HepG2 (cell line): ENCODE data around the gene SDC4. TPM values are rescaled to one million over a fixed set of nuclear protein-coding genes. Genes with fewer than 3 reads are reported as not detected.

Experiments
- GATA4 ChIP-seq: sonication (generic); IDR thresholded peaks from 2 replicates; pipeline ENCODE4 v1.6.1; 2016; ENCODE audit warnings: antibody characterized with exemption, low read depth, borderline replicate concordance
- GATAD2A ChIP-seq: IDR thresholded peaks from 2 replicates; pipeline ENCODE4 v1.6.1; 2016
- GFI1 ChIP-seq: sonication (generic); formaldehyde crosslinking; IDR thresholded peaks from 2 replicates; pipeline ENCODE4 v1.5.0; 2020; ENCODE audit warnings: missing genetic modification reagents, mild to moderate bottlenecking, borderline replicate concordance
- HIC2 ChIP-seq: sonication (generic); formaldehyde crosslinking; IDR thresholded peaks from 2 replicates; pipeline ENCODE4 v1.9.0; 2022; ENCODE audit warnings: low read depth, missing genetic modification reagents
- JUNB ChIP-seq: sonication (generic); formaldehyde crosslinking; IDR thresholded peaks from 2 replicates; pipeline ENCODE4 v1.8.0; 2022; ENCODE audit warnings: missing genetic modification reagents, mild to moderate bottlenecking, borderline replicate concordance
- KDM6A ChIP-seq: IDR thresholded peaks from 2 replicates; pipeline ENCODE4 v1.6.1; 2016; ENCODE audit warnings: low read depth
- MNT ChIP-seq: fragments of 450-650 bp; IDR thresholded peaks from 2 replicates; pipeline ENCODE4 v1.6.1; 2016
- MZF1 ChIP-seq: sonication (generic); formaldehyde crosslinking; IDR thresholded peaks from 2 replicates; pipeline ENCODE4 v1.8.1; 2023; ENCODE audit warnings: mild to moderate bottlenecking, missing genetic modification reagents, borderline replicate concordance
- NBN ChIP-seq: fragments of 450-650 bp; conservative IDR thresholded peaks from 2 replicates; pipeline ENCODE4 v1.6.1; 2017
- NCOA5 ChIP-seq: sonication (generic); formaldehyde crosslinking; IDR thresholded peaks from 2 replicates; pipeline ENCODE4 v1.4.0; 2020; ENCODE audit warnings: missing genetic modification reagents
- NR1H2 ChIP-seq: sonication (generic); formaldehyde crosslinking; IDR thresholded peaks from 2 replicates; pipeline ENCODE4 v1.8.1; 2022; ENCODE audit warnings: low read depth, missing genetic modification reagents, borderline replicate concordance
- NR2F1 ChIP-seq, 2 experiments: fragments of 450-650 bp in 1 of 2; formaldehyde crosslinking in 1 of 2; IDR thresholded peaks; 2 replicates each; pipeline versions ENCODE4 v1.5.0 to v1.6.1; 2016 to 2020; ENCODE audit warnings: mild to moderate bottlenecking in 1 of 2, missing compliant biosample characterization in 1 of 2, missing genetic modification reagents in 1 of 2, moderate library complexity in 1 of 2
- PHF5A ChIP-seq: IDR thresholded peaks from one replicate; pipeline ENCODE4 v1.6.1; 2018; ENCODE audit warnings: low read depth, missing genetic modification reagents; ENCODE audit not compliant: unreplicated experiment
- PITX1 ChIP-seq: sonication (generic); formaldehyde crosslinking; IDR thresholded peaks from 2 replicates; pipeline ENCODE4 v1.5.1; 2020; ENCODE audit warnings: mild to moderate bottlenecking, missing genetic modification reagents
- RFX1 ChIP-seq: fragments of 450-650 bp; IDR thresholded peaks from 2 replicates; pipeline ENCODE4 v1.6.1; 2017
- THAP7 ChIP-seq: sonication (generic); formaldehyde crosslinking; IDR thresholded peaks from 2 replicates; pipeline ENCODE4 v1.8.1; 2023; ENCODE audit warnings: mild to moderate bottlenecking, missing genetic modification reagents
- ZFP62 ChIP-seq: sonication (generic); formaldehyde crosslinking; IDR thresholded peaks from 2 replicates; pipeline ENCODE4 v1.4.0; 2020; ENCODE audit warnings: missing genetic modification reagents
- ZFP90 ChIP-seq: sonication (generic); formaldehyde crosslinking; IDR thresholded peaks from 2 replicates; pipeline ENCODE4 v1.8.0; 2022; ENCODE audit warnings: missing genetic modification reagents, mild to moderate bottlenecking, inconsistent platforms, borderline replicate concordance
- ZFP91 ChIP-seq: sonication (generic); formaldehyde crosslinking; IDR thresholded peaks from 2 replicates; pipeline ENCODE4 v1.9.0; 2022; ENCODE audit warnings: missing genetic modification reagents, mild to moderate bottlenecking, borderline replicate concordance
- ZKSCAN1 ChIP-seq: fragments of 150-350 bp; IDR thresholded peaks from 2 replicates; pipeline ENCODE4 v1.6.1; 2014; ENCODE audit warnings: low read length
- ZNF207 ChIP-seq: fragments of 450-650 bp; IDR thresholded peaks from 2 replicates; pipeline ENCODE4 v1.6.1; 2016; ENCODE audit warnings: antibody characterized with exemption, borderline replicate concordance
- ZNF678 ChIP-seq: sonication (generic); formaldehyde crosslinking; IDR thresholded peaks from 2 replicates; pipeline ENCODE4 v1.4.0; 2020; ENCODE audit warnings: mild to moderate bottlenecking, missing genetic modification reagents
- ZNF749 ChIP-seq: sonication (generic); formaldehyde crosslinking; IDR thresholded peaks from 2 replicates; pipeline ENCODE4 v1.8.0; 2022; ENCODE audit warnings: mild to moderate bottlenecking, missing genetic modification reagents, moderate library complexity, borderline replicate concordance
- ZSCAN25 ChIP-seq: sonication (generic); formaldehyde crosslinking; IDR thresholded peaks from 2 replicates; pipeline ENCODE4 v1.8.0; 2022; ENCODE audit warnings: mild to moderate bottlenecking, missing genetic modification reagents
- polyA plus RNA-seq, 8 experiments: library from polyadenylated mRNA; depleted of rRNA in 3 of 8; stranded (reverse) in 7 of 8; unstranded in 1 of 8; fragments of >200 nt; fragmentation: Illumina TruSeq in 4 of 8; extraction: Trizol in 4 of 8; gene quantifications; 2 replicates each; pipeline versions ENCODE4 v1.2.1 to v1.2.3, GENCODE V29; 2011 to 2016; ENCODE audit warnings: low read depth in 4 of 8, missing spikeins in 1 of 8, mixed read lengths in 1 of 8; ENCODE audit not compliant: insufficient read depth in 1 of 8
- total RNA-seq, 5 experiments: library from RNA; depleted of rRNA; stranded (reverse); fragments of >200 nt; fragmentation: Illumina TruSeq; extraction: Trizol; gene quantifications; 2 replicates each; pipeline ENCODE4 v1.2.3, GENCODE V29; 2016; ENCODE audit warnings: low read depth in 1 of 5

The SDC4 gene
- total and polyA plus RNA-seq, 2 of the 13 experiments (the other 11 are each of a cell fraction or from before 2014, with no cell fraction given) = 49.0 to 65.1 TPM

- 0 out of 2 replicates have a peak, but pooled peaks have one; percentile 25 for TF ChIP-seq MNT
- no peak for TF ChIP-seq RFX1
- TF ChIP-seq ZFP91 (CRISPR knock-in tag) = no peak
- TF ChIP-seq THAP7 = no peak
- TF ChIP-seq NCOA5 = no peak
- TF ChIP-seq HIC2 (CRISPR knock-in tag) = no peak
- TF ChIP-seq JUNB (CRISPR knock-in tag) = no peak
- TF ChIP-seq MZF1 (CRISPR knock-in tag) = no peak
- TF ChIP-seq ZKSCAN1 = peak; percentile 69; the same call in 1 of the 2 replicates
- 0 out of 2 replicates have a peak, but pooled peaks have one; percentile 69 for TF ChIP-seq ZNF207
- TF ChIP-seq ZSCAN25 (CRISPR knock-in tag) = no peak
- no peak for TF ChIP-seq GATA4
- no peak for TF ChIP-seq PHF5A
- TF ChIP-seq NR2F1 (CRISPR knock-in tag; IDR thresholded peaks at IDR 0.05) = no peak
- no peak for TF ChIP-seq ZFP62 (CRISPR knock-in tag)
- no peak for TF ChIP-seq NR1H2
- no peak for TF ChIP-seq GATAD2A (CRISPR knock-in tag)
- TF ChIP-seq KDM6A = no peak
- TF ChIP-seq PITX1 (CRISPR knock-in tag) = no peak
- TF ChIP-seq GFI1 (CRISPR knock-in tag) = no peak
- TF ChIP-seq ZNF749 (CRISPR knock-in tag) = no peak
- no peak for TF ChIP-seq ZFP90 (CRISPR knock-in tag)
- no peak for TF ChIP-seq ZNF678 (CRISPR knock-in tag)
- 0 out of 2 replicates have a peak, but pooled peaks have one; percentile 43 for TF ChIP-seq NBN
Measured at GRCh38 chr20:45282700-45283550, 65.3 kb downstream of the SDC4 start (continued).
